Bronchial epithelial cell (primary cell): ENCODE measurements around the gene FGF12. TPM values are rescaled to one million over a fixed set of nuclear protein-coding genes. Genes with fewer than 3 reads are reported as not detected.

Source experiments
- DNase-seq: peaks from one replicate; pipeline ENCODE4 v3.0.0-alpha.2; 2010; ENCODE audit warnings: low read depth
- FAIRE-seq: peaks from 2 replicates; lab custom pipeline; 2011; peaks lifted over from hg19 to GRCh38; lab: Jason Lieb, UNC
- H3K27me3 ChIP-seq: 2 replicates; pipeline ENCODE4 v1.5.1; 2011; ENCODE audit warnings: low read length; ENCODE audit not compliant: control insufficient read depth, insufficient read depth
- H3K36me3 ChIP-seq: 2 replicates; pipeline ENCODE4 v1.5.1; 2011; ENCODE audit warnings: low read length; ENCODE audit not compliant: control insufficient read depth, insufficient read depth
- H3K4me3 ChIP-seq: 2 replicates; pipeline ENCODE4 v1.5.1; 2011; ENCODE audit warnings: mild to moderate bottlenecking, low read depth, low read length, control low read depth
- total RNA-seq: library from RNA; depleted of rRNA; stranded (reverse); fragments of >200 nt; gene quantifications from 2 replicates; pipeline ENCODE4 v1.2.1, GENCODE V29; 2014
- TF ChIP-seq, protein P1 (sequence below): IDR thresholded peaks from 2 replicates; pipeline ENCODE4 v1.5.1; 2011; ENCODE audit warnings: mild to moderate bottlenecking, moderate library complexity, low read length, control low read depth, inconsistent platforms; ENCODE audit not compliant: insufficient read depth, severe bottlenecking

FGF12 gene
- total RNA-seq, 1 donor from 2014 or later, result not detected

DNA sequence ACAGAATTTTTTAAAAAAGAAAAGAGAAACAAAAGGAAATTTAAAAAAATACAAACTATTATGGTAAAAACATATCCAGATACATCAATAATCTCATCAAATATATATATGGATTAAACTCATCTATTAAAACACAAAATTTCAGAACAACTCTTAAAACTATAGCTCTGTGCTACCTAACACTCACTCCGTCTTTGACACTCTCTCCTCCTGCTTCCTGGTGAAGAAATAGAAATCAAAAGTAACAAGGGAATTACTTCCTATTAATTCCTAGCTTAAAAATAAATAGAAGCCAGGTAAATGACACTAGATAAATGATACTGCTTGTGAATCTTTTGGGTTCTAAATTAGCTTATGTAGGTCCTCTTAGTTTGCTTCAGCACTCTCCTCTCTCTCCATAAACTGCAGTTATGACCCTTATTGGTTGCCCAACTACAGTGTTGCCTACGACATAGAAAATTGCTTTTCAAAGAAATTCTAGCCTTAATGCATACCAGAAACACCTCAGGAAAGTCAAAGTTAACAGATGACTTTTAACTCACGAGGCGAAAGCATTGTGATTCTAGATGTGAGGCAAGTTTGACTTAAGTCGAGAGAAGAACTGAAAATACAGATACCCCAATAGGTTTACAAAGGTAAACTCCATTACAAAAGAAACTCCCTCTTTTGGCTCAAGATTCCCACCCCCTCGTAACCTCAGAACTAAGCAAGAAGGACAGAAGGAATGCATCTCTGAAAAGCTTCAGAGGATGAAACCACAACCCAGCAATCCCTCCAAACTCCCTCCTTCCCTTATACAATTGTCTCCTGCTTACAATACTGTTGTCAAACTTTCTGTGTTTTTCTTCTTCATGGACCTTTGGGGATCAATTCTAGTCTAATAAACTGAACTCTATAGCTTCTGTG is 394.7 kb downstream of the FGF12 start:
- Histone ChIP-seq H3K27me3 (no peaks in the 10 kb centered on the region), H3K36me3 (no peaks in the 10 kb centered on the region), H3K4me3 (no peak overlapping the region)
- TF ChIP-seq, protein P1, sequence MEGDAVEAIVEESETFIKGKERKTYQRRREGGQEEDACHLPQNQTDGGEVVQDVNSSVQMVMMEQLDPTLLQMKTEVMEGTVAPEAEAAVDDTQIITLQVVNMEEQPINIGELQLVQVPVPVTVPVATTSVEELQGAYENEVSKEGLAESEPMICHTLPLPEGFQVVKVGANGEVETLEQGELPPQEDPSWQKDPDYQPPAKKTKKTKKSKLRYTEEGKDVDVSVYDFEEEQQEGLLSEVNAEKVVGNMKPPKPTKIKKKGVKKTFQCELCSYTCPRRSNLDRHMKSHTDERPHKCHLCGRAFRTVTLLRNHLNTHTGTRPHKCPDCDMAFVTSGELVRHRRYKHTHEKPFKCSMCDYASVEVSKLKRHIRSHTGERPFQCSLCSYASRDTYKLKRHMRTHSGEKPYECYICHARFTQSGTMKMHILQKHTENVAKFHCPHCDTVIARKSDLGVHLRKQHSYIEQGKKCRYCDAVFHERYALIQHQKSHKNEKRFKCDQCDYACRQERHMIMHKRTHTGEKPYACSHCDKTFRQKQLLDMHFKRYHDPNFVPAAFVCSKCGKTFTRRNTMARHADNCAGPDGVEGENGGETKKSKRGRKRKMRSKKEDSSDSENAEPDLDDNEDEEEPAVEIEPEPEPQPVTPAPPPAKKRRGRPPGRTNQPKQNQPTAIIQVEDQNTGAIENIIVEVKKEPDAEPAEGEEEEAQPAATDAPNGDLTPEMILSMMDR, result no peak
- no peak for FAIRE-seq
- no peak for DNase-seq

DNA sequence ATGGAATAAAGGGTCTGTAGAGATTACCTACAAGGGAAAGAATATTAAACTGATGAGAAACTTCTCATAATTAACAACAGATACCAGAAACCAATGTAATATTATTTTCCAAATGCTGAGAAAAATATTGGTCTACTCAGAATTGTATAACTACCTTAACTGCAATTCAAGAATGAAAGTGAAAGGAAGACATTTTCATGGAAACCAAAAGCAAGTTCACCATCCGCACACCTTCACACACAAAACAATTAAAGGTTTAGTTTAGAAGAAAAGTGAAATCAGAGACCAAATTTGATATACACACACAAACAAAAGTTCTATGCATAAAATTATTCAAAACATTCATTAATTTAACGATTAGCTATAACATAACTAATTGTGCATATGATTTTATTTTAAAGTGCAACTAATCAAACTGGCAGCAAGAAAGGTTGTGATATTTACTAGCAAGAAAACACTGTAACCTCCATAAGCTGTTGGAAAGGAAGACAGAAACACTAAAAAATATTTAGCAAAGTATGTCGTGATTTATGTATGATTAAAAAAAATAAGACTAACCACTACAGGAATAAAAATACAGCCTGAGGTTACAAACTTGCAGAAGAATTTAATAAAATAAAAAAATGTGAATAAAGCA is 395.5 kb downstream of the FGF12 start:
- TF ChIP-seq, protein P1, result no peak
- no peaks in the 10 kb centered on the region for H3K27me3 ChIP-seq
- DNase-seq (no peak), FAIRE-seq (no peak)
- H3K36me3 ChIP-seq, result no peaks in the 10 kb centered on the region
- no peak overlapping the region for H3K4me3 ChIP-seq

DNA sequence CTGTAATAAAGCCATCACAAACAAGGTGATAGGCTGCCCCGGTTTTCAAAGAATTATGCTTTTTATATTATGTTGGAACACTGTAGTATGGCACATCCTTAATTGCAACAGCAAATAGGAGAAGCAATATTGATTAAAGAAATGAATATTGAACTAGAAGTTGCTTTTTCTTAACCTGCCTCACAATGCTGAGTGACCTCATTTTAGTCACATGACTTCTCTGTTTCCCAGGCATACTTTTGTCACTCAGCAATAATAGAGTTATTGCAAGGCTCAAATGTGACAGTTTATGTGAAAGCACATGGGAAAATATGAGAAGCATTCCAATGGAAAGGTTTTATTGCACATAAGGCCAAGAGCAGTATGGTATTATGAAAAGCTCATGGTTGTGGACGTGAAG is 400.7 kb downstream of the FGF12 start:
- TF ChIP-seq, protein P1, result no peak
- DNase-seq (no peak), FAIRE-seq (no peak)
- H3K36me3 ChIP-seq, result no peaks in the 10 kb centered on the region
- no peak overlapping the region for H3K4me3 ChIP-seq
- H3K27me3 ChIP-seq, result no peaks in the 10 kb centered on the region

DNA sequence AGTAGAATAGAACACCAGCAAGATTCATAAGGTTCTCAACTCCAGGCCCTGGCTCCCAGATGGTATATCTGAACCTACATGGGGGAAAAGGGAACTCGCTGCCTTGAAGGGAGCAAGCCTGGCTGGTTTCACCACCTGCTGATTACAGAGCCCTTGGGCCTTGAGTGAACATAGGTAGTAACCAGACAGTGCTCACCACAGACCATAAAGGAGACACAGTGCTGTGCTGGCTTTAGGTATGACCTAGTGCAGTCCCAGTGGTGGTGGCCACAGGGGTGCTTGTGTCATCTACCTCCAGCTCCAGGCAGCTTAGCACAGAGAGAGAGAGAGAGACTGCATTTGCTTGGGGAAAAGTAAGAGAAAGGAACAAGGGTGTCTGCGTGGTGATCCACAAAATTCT is 409.8 kb downstream of the FGF12 start:
- TF ChIP-seq, protein P1, result no peak
- peak; percentile 47 for FAIRE-seq
- no peaks in the 10 kb centered on the region for H3K27me3 ChIP-seq
- no peak for DNase-seq
- H3K4me3 ChIP-seq, result no peak overlapping the region
- no peaks in the 10 kb centered on the region for H3K36me3 ChIP-seq

DNA sequence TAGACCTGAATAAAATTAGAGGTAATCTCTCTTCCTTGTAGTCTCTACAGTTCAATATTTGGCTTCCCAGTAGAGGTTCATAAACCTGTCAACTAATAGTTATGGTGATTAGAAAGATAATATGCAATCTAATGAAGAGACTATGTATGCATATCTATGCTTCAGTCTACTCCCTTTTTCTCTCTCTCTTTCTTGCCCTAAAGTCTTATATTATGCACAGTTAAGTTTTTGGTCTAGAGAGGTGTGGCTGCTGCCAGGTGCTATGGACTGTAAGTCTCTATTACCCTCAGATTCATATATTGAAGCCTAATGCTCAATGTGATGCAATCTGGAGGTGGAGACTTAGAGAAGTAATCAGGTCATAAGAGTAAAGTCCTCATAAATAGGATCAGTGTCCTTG is 413.7 kb downstream of the FGF12 start:
- FAIRE-seq, result no peak
- TF ChIP-seq, protein P1, result no peak
- DNase-seq, result no peak
- no peaks in the 10 kb centered on the region for H3K36me3 ChIP-seq
- no peak overlapping the region for H3K4me3 ChIP-seq
- H3K27me3 ChIP-seq, result no peaks in the 10 kb centered on the region
